GM12878 (cell line): Measurements from ENCODE around the gene TACR2. TPM values are rescaled to one million over a fixed set of nuclear protein-coding genes. Genes with fewer than 3 reads are reported as not detected.

ENCODE experiments used
- ATAC-seq: fragments of 200-7000 bp; cut with Tn5 transposase; 3 replicates; pipeline ENCODE4 v1.9.1; 2020; ENCODE audit warnings: mild to moderate bottlenecking, moderate library complexity
- BruUV-seq: library from RNA; stranded (reverse); fragments of 400-500 nt; replicated peaks from 2 replicates; lab custom pipeline; 2021; lab: Mats Ljungman, UMichigan
- CTCF ChIA-PET: fragments of 300-600 bp; sonication (Branson Sonifier 250); formaldehyde crosslinking; extraction: SDS; loops from one replicate; lab custom pipeline; 2021; ENCODE audit warnings: inconsistent platforms; lab: Yijun Ruan, JAX
- POLR2A ChIA-PET: fragments of 350-600 bp; formaldehyde crosslinking; extraction: SDS; loops from one replicate; lab custom pipeline; 2021; ENCODE audit warnings: inconsistent platforms; lab: Charles Lee
- RAD21 ChIA-PET: fragments of 300-600 bp; sonication (Branson Sonifier 250); formaldehyde crosslinking; loops from one replicate; lab custom pipeline; 2023; ENCODE audit warnings: antibody characterized with exemption; ENCODE audit not compliant: unreplicated experiment; lab: Charles Lee
- SMC1A ChIA-PET: fragments of 300-600 bp; sonication (Branson Sonifier 250); formaldehyde crosslinking; loops from one replicate; lab custom pipeline; 2023; ENCODE audit not compliant: unreplicated experiment, uncharacterized antibody; lab: Charles Lee
- DNase-seq: peaks from one replicate; pipeline ENCODE4 v3.0.0-alpha.2; 2011; ENCODE audit warnings: low read depth, low spot score
- FAIRE-seq: peaks from 3 replicates; lab custom pipeline; 2011; peaks lifted over from hg19 to GRCh38; lab: Jason Lieb, UNC
- H2AFZ ChIP-seq: 2 replicates; pipeline ENCODE4 v1.6.0; 2011; ENCODE audit warnings: low read depth, low read length, control low read depth; ENCODE audit not compliant: control insufficient read depth
- H3K27ac ChIP-seq: 2 replicates; pipeline ENCODE4 v1.5.1; 2011; ENCODE audit warnings: control low read depth; ENCODE audit not compliant: control insufficient read depth, insufficient read depth
- H3K27me3 ChIP-seq, 2 experiments: replicated peaks in 1 of 2; 2 replicates each; pipeline versions ENCODE4 v1.6.0 to v1.6.1; 2011; ENCODE audit warnings: low read length in 1 of 2; ENCODE audit not compliant: control insufficient read depth in 2 of 2, insufficient read depth in 2 of 2
- H3K36me3 ChIP-seq, 2 experiments: 2 replicates each; pipeline ENCODE4 v1.5.1; 2011; ENCODE audit warnings: low read length in 1 of 2; ENCODE audit not compliant: control insufficient read depth in 2 of 2, insufficient read depth in 2 of 2
- H3K4me1 ChIP-seq: 2 replicates; pipeline ENCODE4 v1.6.1; 2011; ENCODE audit warnings: mild to moderate bottlenecking, low read length, moderate library complexity, mixed read lengths; ENCODE audit not compliant: control insufficient read depth, insufficient read depth
- H3K4me2 ChIP-seq: 2 replicates; pipeline ENCODE4 v1.6.0; 2011; ENCODE audit warnings: control low read depth; ENCODE audit not compliant: control insufficient read depth, insufficient read depth
- H3K4me3 ChIP-seq: fragments of 200-600 bp; sonication (generic); 2 replicates; pipeline ENCODE4 v1.5.1; 2016
- H3K79me2 ChIP-seq: 2 replicates; pipeline ENCODE4 v1.6.0; 2011; ENCODE audit warnings: low read length; ENCODE audit not compliant: control insufficient read depth, insufficient read depth
- H3K9ac ChIP-seq: 2 replicates; pipeline ENCODE4 v1.8.0; 2011; ENCODE audit warnings: low read length, control low read depth, mixed read lengths; ENCODE audit not compliant: control insufficient read depth, insufficient read depth
- H3K9me3 ChIP-seq: replicated peaks from 3 replicates; pipeline ENCODE4 v1.5.1; 2011; ENCODE audit warnings: mild to moderate bottlenecking, low read length; ENCODE audit not compliant: control insufficient read depth, insufficient read depth
- H4K20me1 ChIP-seq: 2 replicates; pipeline ENCODE4 v1.6.0; 2011; ENCODE audit not compliant: control insufficient read depth, insufficient read depth
- GATAD2B ChIP-seq: fragments of 450-650 bp; conservative IDR thresholded peaks from 2 replicates; pipeline ENCODE4 v1.6.1; 2017; ENCODE audit warnings: low read depth, mild to moderate bottlenecking, moderate library complexity
- NR2C1 ChIP-seq: fragments of 450-650 bp; IDR thresholded peaks from 2 replicates; pipeline ENCODE4 v1.6.1; 2017; ENCODE audit warnings: antibody characterized with exemption, mild to moderate bottlenecking, moderate library complexity
- RAD51 ChIP-seq: fragments of 450-650 bp; IDR thresholded peaks from 2 replicates; pipeline ENCODE4 v1.6.1; 2016; ENCODE audit warnings: moderate library complexity, mild to moderate bottlenecking, inconsistent platforms
- WRNIP1 ChIP-seq: IDR thresholded peaks from 2 replicates; pipeline ENCODE4 v1.6.1; 2011; ENCODE audit warnings: low read depth, low read length, improper control_type of control experiment, borderline replicate concordance
- WGBS: methylation state at CpG from one replicate; pipeline ENCODE4 v1.1.6; 2016; ENCODE audit warnings: low lambda C conversion rate; ENCODE audit not compliant: insufficient replicate concordance, insufficient coverage; ENCODE audit errors: missing lambda C conversion rate; 5-methylcytosine and 5-hydroxymethylcytosine counted together
- in situ Hi-C: fragments of 300-500 bp; cut with MboI; formaldehyde crosslinking; loops from 9 replicates; pipeline ENCODE4 v1.14.3; 2018; ENCODE audit warnings: mixed read lengths
- intact Hi-C: fragments of 100-400 bp; cut with micrococcal nuclease; formaldehyde crosslinking; loops from one replicate; pipeline ENCODE4 v1.14.2; 2022; ENCODE audit not compliant: unreplicated experiment
- polyA plus RNA-seq, 11 experiments: library from polyadenylated mRNA; depleted of rRNA in 4 of 11; unstranded in 6 of 11; stranded (reverse) in 5 of 11; fragments of >200 nt; fragmentation: Nextera tagmentation in 4 of 11; fragmentation: Illumina TruSeq in 1 of 11; extraction: Ambion mirVana in 4 of 11; extraction: Trizol in 1 of 11; gene quantifications; 1 replicate in 1 of 11; 2 replicates in 10 of 11; pipeline versions ENCODE4 v1.2.1 to v1.2.3, GENCODE V29; 2011 to 2016; ENCODE audit warnings: inconsistent platforms in 2 of 11, missing spikeins in 2 of 11, low read depth in 1 of 11
- total RNA-seq, 4 experiments: library from RNA; depleted of rRNA in 3 of 4; stranded (reverse); fragments of >200 nt in 3 of 4; fragmentation: Illumina TruSeq in 1 of 4; extraction: Trizol in 1 of 4; gene quantifications; 2 replicates each; pipeline versions ENCODE4 v1.2.1 to v1.2.3, GENCODE V29; 2013 to 2021
- TF ChIP-seq, protein P1 (sequence below): fragments of 450-650 bp; IDR thresholded peaks from 2 replicates; pipeline ENCODE4 v1.6.1; 2016; ENCODE audit warnings: mild to moderate bottlenecking

TACR2 gene
- total and polyA plus RNA-seq, 10 of the 15 experiments (the other 5 are each of a cell fraction or from before 2014, with no cell fraction given), result 0.11 TPM; not detected in 9

DNA sequence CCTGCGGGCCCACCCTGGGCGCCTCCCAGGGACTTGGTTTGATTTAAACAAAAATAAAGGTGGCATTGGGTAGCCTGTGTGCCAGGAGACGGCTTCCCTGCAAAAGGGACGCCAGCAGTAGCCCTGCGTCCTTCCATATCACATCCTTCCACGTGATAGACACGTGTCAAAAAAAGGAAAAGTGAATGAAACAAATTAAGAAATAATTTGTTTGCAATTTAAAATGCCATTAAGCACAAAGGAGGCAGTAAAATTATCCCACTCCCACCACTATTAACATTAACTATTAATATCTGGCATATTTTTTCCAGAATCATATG, 7.6 kb downstream of the TACR2 start:
- H3K27me3 ChIP-seq, result no peaks in the 10 kb centered on the region
- TF ChIP-seq WRNIP1 (no peak), NR2C1 (no peak), RAD51 (peak; percentile 56), GATAD2B (0 out of 2 replicates have a peak, but pooled peaks have one; percentile 14)
- TF ChIP-seq, protein P1, sequence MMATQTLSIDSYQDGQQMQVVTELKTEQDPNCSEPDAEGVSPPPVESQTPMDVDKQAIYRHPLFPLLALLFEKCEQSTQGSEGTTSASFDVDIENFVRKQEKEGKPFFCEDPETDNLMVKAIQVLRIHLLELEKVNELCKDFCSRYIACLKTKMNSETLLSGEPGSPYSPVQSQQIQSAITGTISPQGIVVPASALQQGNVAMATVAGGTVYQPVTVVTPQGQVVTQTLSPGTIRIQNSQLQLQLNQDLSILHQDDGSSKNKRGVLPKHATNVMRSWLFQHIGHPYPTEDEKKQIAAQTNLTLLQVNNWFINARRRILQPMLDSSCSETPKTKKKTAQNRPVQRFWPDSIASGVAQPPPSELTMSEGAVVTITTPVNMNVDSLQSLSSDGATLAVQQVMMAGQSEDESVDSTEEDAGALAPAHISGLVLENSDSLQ, result peak; percentile 5; the same call in 1 of the 2 replicates
- H3K79me2 ChIP-seq, result no peaks in the 10 kb centered on the region
- FAIRE-seq (no peak), ATAC-seq (no peak), DNase-seq (no peak)
- in situ Hi-C loops (loop anchor here (10.0 kb wide), 1 partner anchor 414 kb away; no protein-coding TSS in a partner anchor), intact Hi-C loops (loop anchor here (5.0 kb wide), 1 partner anchor 228 kb away; no protein-coding TSS in a partner anchor)
- peak overlapping the region; percentile 10; the same call in 1 of the 2 replicates for H3K4me3 ChIP-seq
- H3K9me3 ChIP-seq, result no peaks in the 10 kb centered on the region
- ChIA-PET POLR2A (no interaction called here), RAD21 (interaction anchor here (1.3 to 2.2 kb wide), 2 partner anchors 100 to 174 kb away, joined by 5 to 8 read pairs; no protein-coding TSS in a partner anchor), CTCF (interaction anchor here (1.0 to 2.7 kb wide), 13 partner anchors 9 to 421 kb away, joined by 3 to 32 read pairs (median 6); no protein-coding TSS in a partner anchor), SMC1A (interaction anchor here (1.5 to 2.1 kb wide), 2 partner anchors 167 to 180 kb away, joined by 6 read pairs; no protein-coding TSS in a partner anchor)
- no peak overlapping the region for H3K27ac ChIP-seq
- no peaks in the 10 kb centered on the region for H4K20me1 ChIP-seq
- peak overlapping the region; percentile 54; the same call in 1 of the 2 replicates for H3K9ac ChIP-seq
- no TSS peak for BruUV-seq
- 26% methylated on average over 7 of the region's 7 CpGs for WGBS
- H2AFZ ChIP-seq, result peak overlapping the region; percentile 83
- H3K4me2 ChIP-seq, result peak overlapping the region; percentile 55
- H3K36me3 ChIP-seq, result no peaks in the 10 kb centered on the region; a peak in 1 of 4 replicates
- peaks cover 16% of the 10 kb centered on the region for H3K4me1 ChIP-seq
